HCEC 1CT (cell line): ENCODE results near the gene WDR86.

Source experiments
- DNase-seq: peaks from one replicate; pipeline ENCODE4 v3.0.0-alpha.2; 2017

Gene WDR86

DNA sequence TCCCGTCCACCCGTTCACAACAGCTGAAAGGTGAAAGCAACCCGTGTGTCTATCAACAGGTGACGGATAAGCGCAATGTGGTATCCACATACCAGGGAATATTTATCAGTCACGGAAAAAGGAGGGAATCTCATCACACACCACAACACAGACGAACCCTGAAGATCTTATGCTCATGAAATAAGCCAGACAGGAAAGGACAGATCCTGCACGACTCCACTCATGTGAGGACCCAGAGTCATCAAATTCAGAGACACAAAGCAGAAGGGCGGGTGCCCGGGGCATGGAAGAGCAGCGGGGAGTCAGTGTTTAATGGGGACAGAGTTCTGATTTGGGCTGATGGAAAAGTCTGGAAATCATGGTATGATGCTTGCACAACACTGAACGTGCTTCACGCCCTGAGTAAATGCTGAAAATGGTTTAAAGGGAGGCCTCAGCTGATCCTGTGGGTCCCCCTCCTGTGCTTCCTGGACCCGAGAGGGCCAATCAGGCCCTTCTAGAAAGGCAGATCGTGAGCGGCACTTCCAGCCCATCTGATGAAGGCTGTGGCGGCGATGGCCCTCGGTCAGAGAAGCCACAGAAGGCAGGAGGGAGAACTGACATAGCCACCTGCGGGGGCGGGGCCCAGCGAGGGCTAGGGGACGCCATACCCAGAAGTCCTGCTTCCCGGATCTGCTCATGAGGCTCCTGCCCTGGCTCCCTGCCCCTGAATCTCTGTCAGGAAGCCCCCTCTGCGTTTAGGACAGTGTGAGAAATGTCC, 19.1 kb downstream of the WDR86 start:
- no peak for DNase-seq

DNA sequence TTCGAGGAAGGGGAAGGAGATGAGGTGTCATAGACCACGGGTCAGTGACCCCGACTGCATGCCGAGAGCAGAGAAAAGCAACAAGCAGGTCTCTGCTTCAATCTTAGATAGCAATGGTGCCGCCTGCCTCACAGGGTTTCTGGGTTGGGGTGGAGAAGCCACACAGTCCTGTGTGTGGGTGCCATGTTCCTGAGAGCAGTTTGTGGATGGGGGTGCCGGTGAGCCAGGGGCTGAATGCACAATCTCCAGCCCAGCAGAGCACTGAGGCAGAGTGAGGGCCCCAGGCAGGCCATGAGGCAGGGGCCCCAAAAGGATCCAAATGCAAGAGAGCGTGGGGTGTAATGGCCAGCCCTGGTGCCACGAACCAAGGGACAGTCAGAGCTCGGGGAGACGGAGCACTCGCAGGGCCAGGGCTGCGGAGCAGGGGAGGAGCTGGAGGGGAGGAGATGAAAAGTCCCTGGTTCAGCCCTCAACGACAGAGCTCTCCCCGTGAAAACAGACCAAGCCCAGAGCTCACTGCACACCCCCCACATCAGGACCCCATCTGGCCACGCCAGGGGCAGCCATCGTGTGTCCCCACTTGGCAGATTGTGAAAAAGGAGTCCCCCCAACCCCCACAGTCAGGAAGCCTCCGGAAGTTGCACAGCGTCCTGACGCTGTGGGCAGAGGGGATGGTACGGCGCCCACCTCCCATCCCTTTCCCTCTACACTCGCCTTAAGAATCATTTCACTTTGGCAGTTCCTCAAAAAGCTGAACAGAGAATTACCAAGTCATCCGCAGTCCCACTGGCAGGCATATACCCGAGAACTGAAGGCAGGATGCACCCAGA, 19.9 kb downstream of the WDR86 start:
- no peak for DNase-seq

DNA sequence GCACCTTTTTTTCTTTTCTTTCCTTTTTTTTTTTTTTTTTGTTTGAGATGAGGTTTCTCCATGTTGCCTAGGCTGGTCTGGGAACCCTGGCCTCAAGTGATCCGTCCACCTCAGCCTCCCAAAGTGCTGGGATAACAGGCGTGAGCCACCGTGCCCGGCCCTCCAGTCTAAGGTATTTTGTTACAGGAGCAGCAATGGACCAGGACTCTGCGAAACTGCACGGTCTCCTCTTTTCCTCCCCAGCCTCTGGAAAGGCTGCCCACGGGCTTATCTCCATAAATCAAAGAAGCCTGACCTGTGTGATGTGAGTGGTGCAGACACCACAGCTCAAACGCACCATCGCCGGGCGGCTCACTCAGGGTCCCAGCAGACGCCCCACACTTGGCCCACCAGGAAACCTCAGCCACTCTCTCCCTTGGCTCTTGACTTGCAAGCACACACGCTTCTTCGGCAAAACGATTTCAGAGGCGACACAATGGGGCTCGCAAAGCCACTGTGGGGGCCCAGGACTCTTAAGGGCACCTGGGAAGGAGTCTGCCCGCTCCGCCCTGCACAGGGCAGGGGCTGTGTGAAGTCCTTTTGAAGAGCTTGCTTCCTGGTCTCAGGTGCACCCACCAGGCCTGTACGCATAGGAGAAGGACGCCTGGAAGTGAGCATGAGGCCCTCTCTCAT, 20.6 kb downstream of the WDR86 start:
- no peak for DNase-seq

DNA sequence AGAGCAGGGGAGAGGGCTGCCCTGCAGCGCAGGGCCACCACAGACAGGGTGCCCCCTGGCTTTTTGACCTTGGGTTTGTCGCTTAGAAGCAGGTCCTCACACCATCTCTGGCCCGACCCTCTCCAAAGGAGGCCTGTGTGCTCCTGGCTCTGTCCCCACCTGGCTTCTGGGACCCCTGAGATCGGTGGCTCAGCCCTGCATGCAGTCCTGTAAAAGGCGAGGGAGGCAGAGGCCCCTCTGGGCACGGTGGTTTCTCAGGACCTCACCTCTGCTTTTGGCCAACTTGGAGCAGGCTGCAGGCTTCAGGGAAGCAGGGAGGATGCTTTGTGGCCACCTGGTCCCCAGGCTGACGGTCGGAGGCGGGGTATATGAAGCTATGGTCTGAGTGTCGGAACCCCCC, 21.4 kb downstream of the WDR86 start:
- DNase-seq = no peak

DNA sequence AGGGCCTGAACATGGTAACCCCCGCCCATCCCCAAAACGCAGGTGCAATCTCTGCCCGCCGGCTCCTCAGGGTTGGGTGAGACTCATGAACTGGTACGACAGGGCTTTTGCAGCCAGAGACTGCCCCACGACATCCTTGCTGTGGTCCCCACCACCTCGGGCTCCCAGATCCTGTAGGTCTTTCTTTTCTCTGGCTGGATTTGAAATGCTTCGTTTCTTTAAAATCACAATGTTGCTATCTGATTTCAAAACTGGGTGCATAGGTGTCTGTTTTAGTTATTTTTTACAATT, 21.9 kb downstream of the WDR86 start:
- DNase-seq = no peak

DNA sequence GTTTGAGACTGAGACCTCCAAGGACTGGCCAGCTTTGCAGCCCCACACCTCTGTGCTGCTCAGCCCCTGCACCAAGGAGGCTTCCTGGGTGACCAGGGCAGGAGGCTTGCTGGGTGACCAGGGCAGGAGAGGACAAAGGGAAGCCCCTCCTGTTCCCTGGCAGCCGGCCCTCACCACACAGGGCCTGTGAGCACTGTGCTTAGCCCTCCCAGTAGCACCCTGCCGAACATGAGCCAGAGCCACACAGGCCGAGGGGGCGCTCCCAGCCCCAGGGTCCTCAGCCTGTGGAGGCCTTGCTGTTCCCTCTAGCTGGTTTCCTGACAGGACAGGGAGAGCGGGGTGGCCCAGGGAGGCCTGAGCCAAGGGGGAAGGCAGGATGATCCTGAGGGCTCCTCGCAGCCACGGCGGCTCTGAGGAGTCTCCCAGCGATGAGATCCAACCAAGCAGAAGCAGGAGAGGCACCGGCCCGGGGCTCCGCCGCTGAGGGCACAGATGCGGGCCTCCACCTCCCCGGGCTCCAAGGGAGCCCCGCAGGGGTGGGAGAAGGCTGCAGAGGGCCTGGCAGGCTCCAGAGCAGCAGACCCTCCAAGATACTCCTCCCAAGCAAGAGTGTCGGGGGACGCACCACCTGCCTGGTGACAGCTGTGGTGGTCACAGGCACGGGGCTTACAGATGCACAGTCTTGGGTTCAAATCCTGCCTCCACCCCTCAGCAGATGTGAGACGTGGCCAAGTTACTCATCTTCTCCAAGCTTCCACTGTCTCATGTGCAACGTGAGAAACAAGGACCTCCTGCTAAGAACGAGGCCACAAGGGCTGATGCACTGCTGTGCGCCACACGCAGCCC, 22.5 kb downstream of the WDR86 start:
- DNase-seq = no peak

DNA sequence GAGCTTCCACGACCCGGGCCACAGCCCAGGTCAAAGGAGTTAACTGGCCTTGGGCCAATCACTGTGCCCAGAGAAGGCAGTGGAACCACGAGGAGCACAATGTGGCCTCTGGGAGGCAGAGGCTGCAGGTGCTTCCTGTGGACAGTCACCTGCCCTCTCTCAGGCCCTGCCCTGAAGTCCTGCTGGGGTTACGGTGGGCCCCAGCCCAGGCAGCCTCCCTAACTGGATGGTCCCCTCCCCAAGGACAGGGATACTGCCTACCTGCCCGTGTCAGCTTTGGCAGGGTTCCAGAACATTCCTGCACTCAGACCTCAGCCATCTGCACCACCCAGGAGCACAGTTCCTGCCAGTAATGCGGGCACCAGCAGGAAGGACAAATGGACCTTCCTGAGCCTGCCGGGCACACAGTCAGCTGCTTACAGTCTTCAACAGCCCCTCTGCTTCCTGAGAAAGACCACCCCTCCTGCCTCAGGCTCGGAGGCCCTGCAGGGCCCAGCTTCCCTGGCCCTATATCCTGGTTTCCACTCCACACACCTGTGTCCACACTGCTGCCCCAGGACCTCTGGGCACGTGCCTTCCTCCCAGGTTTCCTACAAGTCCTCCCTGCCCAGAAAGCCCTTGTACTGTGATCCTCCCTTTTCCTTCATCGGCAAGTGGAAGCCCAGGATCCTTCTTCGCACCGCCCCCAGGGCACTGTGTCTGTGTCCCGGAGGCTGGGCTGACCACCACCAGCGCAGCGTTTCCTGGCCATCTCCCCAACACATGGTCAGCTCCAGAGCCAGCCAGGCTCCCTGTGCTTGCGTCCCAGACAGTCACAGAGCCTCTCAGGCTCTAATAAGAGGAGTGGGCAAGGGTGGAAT, 23.3 kb downstream of the WDR86 start:
- no peak for DNase-seq

DNA sequence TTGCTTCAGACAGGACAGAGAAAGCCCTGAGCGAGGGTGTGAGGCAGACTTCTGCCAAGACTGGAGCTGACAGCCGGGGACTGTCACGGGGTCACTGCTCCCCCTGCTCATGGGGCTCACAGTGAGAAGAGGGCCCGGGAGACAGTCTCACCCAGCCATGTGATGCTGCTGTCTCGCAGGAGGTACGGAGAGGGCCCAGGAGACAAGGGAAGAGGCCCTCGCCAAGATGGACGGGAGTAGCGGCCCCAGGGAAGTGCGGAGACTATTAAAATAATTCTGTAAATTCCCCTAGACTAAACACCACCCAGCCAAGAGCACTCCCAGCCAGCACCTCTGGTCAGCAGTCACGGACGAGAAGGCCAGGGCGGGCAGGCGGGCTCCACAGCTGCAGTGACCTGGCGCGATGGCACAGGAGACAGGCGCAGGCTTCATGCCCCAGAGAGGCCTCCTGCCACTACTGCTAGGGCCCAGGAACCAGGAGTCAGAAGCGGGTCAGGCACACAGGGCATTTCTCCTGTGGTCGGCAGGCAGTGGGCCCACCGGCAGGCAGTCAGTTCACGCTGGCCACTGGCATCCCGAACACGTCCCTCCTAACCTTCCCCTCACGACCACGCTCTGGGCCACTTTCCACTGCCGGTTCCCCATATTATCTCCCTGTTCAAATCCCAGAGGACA, 24.1 kb downstream of the WDR86 start:
- DNase-seq = no peak

DNA sequence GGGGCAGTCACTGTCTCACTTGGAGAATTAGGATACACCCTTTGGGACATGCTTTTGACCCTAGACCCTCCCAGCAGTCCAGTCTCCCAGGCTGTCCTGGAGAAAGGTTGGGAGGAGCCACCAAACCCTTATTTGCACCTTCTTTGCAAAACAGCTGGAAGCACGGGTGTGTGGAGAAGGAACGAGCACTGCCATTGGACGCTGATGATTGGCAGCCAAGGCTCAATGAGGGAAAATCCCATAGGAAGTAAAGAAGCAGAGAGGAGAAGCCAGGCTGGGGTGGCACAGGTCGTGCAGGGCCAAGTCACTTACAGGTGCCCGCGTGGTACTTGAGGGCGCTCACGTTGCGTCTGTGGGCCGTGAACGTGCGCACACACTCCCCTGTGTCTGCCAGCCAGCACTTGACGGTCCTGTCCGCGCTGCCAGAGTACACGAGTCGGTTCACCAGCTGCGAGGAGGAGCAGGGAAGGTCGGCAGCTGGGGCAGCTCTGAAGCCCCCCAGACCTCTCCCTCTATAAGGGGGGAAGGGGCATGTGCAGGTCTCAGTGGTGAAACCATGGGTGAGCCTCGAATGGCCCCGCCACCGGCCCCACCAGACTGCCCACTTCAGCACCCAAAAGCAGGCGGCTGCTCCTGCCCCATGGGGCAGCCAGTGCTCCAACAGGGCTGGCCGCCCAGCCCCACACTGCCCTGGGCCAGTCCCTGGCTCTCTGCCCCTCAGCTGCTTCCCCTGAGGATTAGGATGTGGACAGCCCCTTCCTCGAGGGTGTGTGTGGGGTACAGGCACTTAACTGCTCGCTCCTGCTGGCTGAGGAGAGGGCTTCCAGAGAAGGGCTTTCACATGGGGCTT, 24.8 kb downstream of the WDR86 start:
- DNase-seq = no peak

DNA sequence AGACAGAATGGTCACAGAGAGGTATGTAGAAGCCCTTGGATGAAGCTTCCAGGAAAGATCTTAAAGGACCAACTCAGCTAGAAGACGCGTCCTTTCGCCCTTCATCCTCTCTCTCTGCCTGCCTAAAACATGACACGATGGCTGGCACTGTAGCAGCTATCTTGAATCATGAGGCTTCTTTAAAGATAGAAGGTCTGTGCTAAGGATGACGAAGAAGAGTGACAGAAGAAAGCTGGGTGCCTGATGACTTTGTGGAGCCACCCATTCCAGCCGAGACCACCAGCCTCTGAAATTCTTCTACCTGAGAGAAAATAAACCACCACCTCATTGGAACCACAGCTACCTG, 25.5 kb downstream of the WDR86 start:
- DNase-seq = no peak

DNA sequence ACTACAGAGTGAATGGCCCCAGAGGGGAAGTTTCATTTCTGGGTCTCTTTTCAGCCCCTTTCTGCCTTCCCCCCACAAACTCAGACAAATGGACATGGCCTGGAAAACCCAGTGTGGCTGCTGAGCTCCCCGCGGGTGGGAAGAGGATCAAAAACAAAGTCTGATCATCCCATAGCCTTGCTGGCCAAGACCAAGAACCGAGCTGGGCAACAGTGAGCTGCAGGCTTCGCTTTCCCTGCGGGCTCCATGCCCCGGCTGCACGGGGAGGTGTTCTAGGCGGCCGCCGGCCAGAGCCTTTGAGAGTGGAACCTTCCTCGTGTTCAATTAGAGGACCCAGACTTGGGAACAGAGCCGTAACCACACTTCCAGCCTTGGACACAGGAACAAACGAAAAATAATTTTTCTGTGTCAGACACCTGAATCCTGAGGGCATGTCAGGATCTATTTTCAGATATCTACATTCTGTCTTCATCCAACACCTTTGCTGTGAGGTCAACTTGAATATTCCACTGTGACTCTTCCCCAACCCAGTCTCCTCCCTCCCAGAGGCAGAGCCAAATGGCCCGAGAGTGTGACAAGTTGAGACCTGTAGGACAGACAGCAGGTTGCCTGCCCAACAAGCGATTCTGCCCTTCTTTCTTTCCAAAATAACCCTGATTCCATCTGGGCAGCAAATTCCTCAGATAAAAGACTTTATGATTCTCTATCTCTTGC, 26.0 kb downstream of the WDR86 start:
- DNase-seq = no peak

DNA sequence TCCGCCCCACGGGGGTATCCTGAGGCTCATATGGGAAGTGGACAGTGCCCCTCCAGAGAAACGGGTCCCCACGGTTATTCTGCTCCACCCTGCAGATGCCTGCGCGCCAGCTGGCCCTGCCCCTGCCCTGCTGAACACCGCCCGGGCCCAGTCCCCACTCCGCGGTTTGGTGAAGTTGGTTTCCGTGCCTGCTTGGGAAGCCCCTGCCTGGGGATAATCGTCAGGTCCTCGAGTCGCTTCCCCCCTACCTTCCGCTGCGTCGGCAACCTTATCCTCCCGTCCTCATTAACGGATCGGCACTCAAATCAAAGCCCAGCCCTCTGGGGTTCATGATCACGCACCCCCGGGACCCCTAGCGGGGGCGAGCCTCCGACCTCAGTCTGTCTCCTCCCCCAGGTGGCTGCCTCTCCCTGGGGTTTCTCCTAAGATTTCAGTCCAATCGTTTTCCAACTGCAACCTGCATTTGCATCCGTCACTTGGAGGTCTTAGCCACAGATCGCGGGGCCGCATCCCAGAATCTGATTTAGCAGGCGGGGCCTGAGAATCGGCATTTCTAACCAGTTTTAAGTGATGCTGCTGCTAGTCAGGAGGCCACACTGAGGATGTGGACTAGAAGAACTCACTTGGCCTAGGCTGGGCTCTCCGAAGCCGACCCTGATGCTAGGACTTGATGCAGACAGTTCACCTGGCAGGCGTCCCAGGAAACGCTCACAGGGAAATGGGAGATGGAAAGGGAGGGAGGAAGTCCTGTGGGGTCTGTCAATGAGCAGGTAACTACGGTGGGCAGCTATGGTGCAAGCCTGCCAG, 27.6 kb downstream of the WDR86 start:
- DNase-seq = no peak

DNA sequence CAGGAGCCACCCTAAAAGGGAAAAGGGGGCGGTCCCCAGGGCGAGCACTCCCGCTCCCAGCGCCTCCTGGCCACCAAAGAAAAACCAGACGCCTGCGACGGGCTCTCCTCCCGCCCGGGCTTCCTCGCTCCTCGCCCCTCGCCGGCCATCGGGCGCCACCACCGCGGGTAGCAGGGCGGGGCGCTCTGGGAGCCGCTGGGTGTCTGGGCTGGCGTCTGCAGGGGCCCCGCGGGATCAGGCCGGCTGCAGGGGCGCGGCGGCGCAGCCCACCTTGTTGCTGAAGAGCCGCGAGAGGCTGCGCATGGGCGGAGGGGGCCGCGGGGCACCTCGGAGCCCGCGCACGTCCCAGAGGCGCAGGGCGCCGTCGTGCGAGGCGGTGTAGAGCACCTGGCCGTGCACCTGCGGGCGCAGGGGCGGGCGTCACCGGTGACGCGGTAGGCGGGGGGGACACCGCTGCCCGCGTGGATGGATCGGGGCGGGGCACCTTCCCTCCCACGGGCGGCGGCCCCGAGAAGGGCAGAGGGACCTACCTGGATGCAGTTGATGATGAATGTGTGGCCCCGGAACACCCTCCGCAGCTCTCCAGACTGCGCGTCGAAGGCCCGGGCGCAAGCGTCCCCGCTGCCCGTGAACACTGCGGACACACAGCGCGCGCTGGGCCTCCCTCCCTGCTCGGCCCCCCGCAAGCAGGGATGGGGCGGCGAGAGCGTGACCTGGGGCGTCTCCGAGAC, 28.3 kb downstream of the WDR86 start:
- DNase-seq = no peak

DNA sequence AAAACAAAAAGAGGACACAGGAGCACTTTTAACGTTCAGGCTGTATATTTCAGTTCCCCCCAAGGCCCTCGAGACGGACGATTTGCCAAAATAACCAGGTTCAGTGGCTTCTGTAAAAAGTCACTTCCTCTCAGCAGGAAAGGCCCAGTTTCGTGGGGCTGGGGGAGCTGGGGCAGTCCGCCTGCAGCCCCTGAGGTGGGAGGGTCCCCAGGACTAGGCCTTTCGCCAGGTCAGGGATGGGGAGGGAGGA, 28.8 kb downstream of the WDR86 start:
- DNase-seq = no peak

DNA sequence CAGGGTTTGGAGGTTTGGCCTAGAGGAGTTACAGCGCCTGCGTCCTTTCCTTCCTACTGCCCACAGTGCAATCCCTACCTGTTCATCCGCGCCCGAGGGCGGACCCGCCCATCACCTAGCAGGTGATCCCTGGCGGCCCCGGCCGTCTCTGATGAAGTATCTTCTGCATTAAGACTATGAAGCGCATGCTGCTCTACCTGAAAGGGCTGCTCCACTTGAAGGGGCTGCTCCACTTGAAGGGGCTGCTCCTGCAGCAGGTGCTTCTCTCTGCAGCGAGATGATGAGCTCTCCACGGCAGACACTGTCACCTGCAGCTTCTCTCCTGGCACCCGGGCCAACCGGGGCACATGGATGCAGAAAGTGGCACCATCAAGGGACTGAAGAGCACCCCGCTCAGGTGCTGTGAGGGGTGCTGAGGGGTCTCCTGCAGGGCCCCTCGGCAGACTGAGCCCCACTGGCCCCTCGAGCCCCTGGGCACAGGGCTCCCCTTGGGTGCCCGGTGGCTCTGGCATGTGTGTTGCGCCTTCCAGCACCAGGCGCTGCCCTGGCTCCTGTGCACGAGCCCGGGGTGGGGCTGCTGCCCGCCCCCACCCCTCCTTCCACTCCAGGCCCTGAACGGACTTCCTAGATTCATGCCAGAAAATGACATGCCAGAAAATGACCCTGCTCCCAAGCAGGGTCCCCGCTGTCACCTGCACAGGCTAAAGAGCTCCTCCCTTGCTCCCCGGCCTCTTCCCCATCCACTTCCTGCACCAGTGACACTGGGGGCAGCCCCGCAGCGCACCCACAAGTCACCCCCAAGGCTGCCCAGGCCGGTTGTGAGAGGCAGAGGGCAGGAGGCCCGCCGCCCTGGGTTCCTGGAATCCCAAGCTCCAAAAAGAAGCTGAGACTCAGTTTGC, 29.4 kb downstream of the WDR86 start:
- DNase-seq = no peak

DNA sequence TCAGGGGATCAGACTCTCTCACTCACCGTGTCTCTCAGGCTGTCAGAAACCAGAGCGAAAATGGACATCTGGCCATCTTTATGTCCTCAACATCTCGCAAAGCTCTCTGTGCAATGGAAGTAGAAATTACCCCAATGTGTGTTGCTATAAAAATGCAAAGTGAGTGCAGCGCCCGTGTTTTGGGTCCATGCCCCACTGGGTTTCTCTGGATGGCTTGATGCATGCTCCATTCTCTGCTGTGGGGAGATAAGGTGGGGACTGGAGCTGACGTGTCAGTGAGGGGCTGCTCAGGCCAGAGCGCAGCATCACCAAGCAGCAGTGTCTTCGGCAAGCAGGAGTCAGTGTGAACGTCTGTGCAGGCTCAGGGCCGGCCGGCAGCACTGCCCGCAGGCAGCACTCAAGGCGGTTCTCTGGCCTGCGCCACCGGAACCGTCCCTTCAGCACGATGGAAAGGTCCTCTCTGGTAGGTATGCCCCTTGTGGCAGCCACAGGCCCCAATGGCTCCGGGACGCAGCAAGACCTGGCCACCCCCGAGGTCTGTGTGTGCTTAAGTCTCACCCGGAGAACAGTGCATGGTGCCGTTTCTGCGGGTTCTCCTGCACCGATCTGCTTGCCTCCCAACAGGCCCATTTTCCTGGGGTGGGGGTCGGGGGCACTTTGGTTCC, 30.2 kb downstream of the WDR86 start:
- DNase-seq = no peak

DNA sequence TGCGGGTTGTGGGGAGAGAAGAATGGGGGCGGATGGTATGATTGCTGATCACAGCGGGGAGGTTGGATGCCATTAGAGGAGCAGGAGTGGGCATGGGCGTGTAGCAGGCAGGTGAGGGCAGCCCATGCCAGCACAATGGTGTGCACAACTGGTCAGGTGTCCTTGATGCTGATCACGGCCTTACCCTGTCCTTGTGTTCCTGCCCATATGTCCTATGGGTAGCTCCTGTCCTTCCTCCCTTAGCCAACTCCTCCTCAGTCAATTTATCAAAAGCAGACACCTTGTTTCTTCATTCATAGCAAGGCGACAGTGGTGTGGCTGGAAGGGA, 30.7 kb downstream of the WDR86 start:
- no peak for DNase-seq
